Mesenchymal stem cell (in vitro differentiated cells and primary cell): ENCODE results near the gene TRAPPC10.

Source experiments
- DNase-seq: peaks from one replicate; pipeline ENCODE4 v3.0.0-alpha.2; 2013
- H2AFZ ChIP-seq: one replicate; pipeline ENCODE4 v1.6.1; 2013; ENCODE audit warnings: low read depth, mild to moderate bottlenecking, control low read depth, inconsistent platforms, low read length, moderate library complexity
- H2AK5ac ChIP-seq: 2 replicates; pipeline ENCODE4 v1.6.1; 2013; ENCODE audit warnings: low read length, moderate library complexity, mild to moderate bottlenecking, inconsistent platforms; ENCODE audit not compliant: severe bottlenecking
- H2BK120ac ChIP-seq: one replicate; pipeline ENCODE4 v1.6.1; 2013; ENCODE audit warnings: low read depth, mild to moderate bottlenecking, inconsistent platforms, low read length, moderate library complexity
- H2BK12ac ChIP-seq, 2 experiments: one replicate each; pipeline ENCODE4 v1.6.1; 2013; ENCODE audit warnings: inconsistent platforms in 2 of 2, low read length in 2 of 2, mild to moderate bottlenecking in 2 of 2, moderate library complexity in 2 of 2, control low read depth in 1 of 2
- H2BK15ac ChIP-seq: one replicate; pipeline ENCODE4 v1.6.1; 2013; ENCODE audit warnings: mild to moderate bottlenecking, low read depth, inconsistent platforms; ENCODE audit not compliant: poor library complexity, severe bottlenecking
- H2BK5ac ChIP-seq: 2 replicates; pipeline ENCODE4 v1.6.1; 2013; ENCODE audit warnings: low read depth, mild to moderate bottlenecking, low read length, control low read depth, inconsistent platforms; ENCODE audit not compliant: poor library complexity, severe bottlenecking
- H3K14ac ChIP-seq, 2 experiments: one replicate each; pipeline ENCODE4 v1.6.1; 2013; ENCODE audit warnings: inconsistent platforms in 2 of 2, low read length in 2 of 2, control low read depth in 1 of 2, mild to moderate bottlenecking in 1 of 2, moderate library complexity in 1 of 2
- H3K18ac ChIP-seq, 2 experiments: one replicate each; pipeline ENCODE4 v1.6.1; 2013; ENCODE audit warnings: inconsistent platforms in 2 of 2, low read length in 2 of 2, control low read depth in 1 of 2, low read depth in 1 of 2, mild to moderate bottlenecking in 1 of 2
- H3K23ac ChIP-seq, 2 experiments: one replicate each; pipeline ENCODE4 v1.6.1; 2013; ENCODE audit warnings: inconsistent platforms in 2 of 2, low read length in 2 of 2, mild to moderate bottlenecking in 2 of 2, moderate library complexity in 2 of 2, control low read depth in 1 of 2
- H3K27ac ChIP-seq: 2 replicates; pipeline ENCODE4 v1.5.1; 2013; ENCODE audit warnings: mild to moderate bottlenecking, moderate library complexity, low read length, control low read depth, inconsistent platforms; ENCODE audit not compliant: poor library complexity, severe bottlenecking
- H3K27me3 ChIP-seq, 2 experiments: 2 replicates each; pipeline versions ENCODE4 v1.6.1 to v1.7.0; 2013; ENCODE audit warnings: low read length in 2 of 2, mild to moderate bottlenecking in 2 of 2, moderate library complexity in 2 of 2, control low read depth in 1 of 2, inconsistent platforms in 1 of 2; ENCODE audit not compliant: control insufficient read depth in 1 of 2, insufficient read depth in 1 of 2
- H3K36me3 ChIP-seq, 2 experiments: 2 replicates each; pipeline versions ENCODE4 v1.6.1 to v1.7.0; 2013; ENCODE audit warnings: low read length in 2 of 2, control low read depth in 1 of 2, inconsistent platforms in 1 of 2, low read depth in 1 of 2, mild to moderate bottlenecking in 1 of 2; ENCODE audit not compliant: insufficient read depth in 2 of 2, control insufficient read depth in 1 of 2
- H3K4ac ChIP-seq, 2 experiments: one replicate each; pipeline ENCODE4 v1.6.1; 2013; ENCODE audit warnings: inconsistent platforms in 2 of 2, low read length in 2 of 2, mild to moderate bottlenecking in 2 of 2, moderate library complexity in 2 of 2, control low read depth in 1 of 2, low read depth in 1 of 2
- H3K4me1 ChIP-seq: 2 replicates; pipeline ENCODE4 v1.6.1; 2013; ENCODE audit warnings: low read depth, low read length, control low read depth; ENCODE audit not compliant: control insufficient read depth, insufficient read depth
- H3K4me2 ChIP-seq: 2 replicates; pipeline ENCODE4 v1.6.1; 2013; ENCODE audit warnings: low read length, mild to moderate bottlenecking, inconsistent platforms; ENCODE audit not compliant: poor library complexity, severe bottlenecking
- H3K4me3 ChIP-seq, 2 experiments: 2 replicates each; pipeline versions ENCODE4 v1.5.1 to v1.7.0; 2013; ENCODE audit warnings: low read length in 2 of 2, mild to moderate bottlenecking in 2 of 2, control low read depth in 1 of 2, low read depth in 1 of 2; ENCODE audit not compliant: insufficient read depth in 1 of 2
- H3K79me1 ChIP-seq: replicated peaks from 2 replicates; pipeline ENCODE4 v1.6.1; 2013; ENCODE audit warnings: mild to moderate bottlenecking, control low read depth, low read length, inconsistent platforms; ENCODE audit not compliant: poor library complexity, severe bottlenecking
- H3K9ac ChIP-seq: 2 replicates; pipeline ENCODE4 v1.7.0; 2013; ENCODE audit warnings: mild to moderate bottlenecking, low read length, moderate library complexity
- H3K9me3 ChIP-seq: 2 replicates; pipeline ENCODE4 v1.7.0; 2013; ENCODE audit warnings: mild to moderate bottlenecking, low read length; ENCODE audit not compliant: control insufficient read depth
- H4K8ac ChIP-seq: one replicate; pipeline ENCODE4 v1.6.1; 2013; ENCODE audit warnings: inconsistent platforms, mild to moderate bottlenecking, low read length, moderate library complexity
- H4K91ac ChIP-seq: one replicate; pipeline ENCODE4 v1.6.1; 2013; ENCODE audit warnings: mild to moderate bottlenecking, low read length, inconsistent platforms
- WGBS: methylation state at CpG from one replicate; pipeline ENCODE4 v1.1.7; 2013; ENCODE audit warnings: mixed read lengths; 5-methylcytosine and 5-hydroxymethylcytosine counted together

TRAPPC10 gene

GRCh38 chr21:44078411-44078981 is 66.4 kb downstream of the TRAPPC10 start:
- H3K4me2 ChIP-seq = no peak overlapping the region
- H3K36me3 ChIP-seq = peaks cover 54 to 88% of the 10 kb centered on the region in 2 experiments
- H2BK12ac ChIP-seq = no peak overlapping the region
- DNase-seq = no peak
- H3K18ac ChIP-seq = no peak overlapping the region
- H3K14ac ChIP-seq = no peak overlapping the region
- H3K27ac ChIP-seq = no peak overlapping the region
- no peak overlapping the region for H3K9ac ChIP-seq
- H3K4me3 ChIP-seq = no peak overlapping the region
- no peak overlapping the region for H4K8ac ChIP-seq
- no peak overlapping the region for H2AFZ ChIP-seq
- H3K9me3 ChIP-seq = no peaks in the 10 kb centered on the region
- no peak overlapping the region for H2BK5ac ChIP-seq
- peaks cover 33% of the 10 kb centered on the region for H3K79me1 ChIP-seq
- H4K91ac ChIP-seq = no peak overlapping the region
- no peak overlapping the region for H2AK5ac ChIP-seq
- H3K23ac ChIP-seq = no peak overlapping the region
- H3K4me1 ChIP-seq = no peaks in the 10 kb centered on the region
- no peak overlapping the region for H2BK120ac ChIP-seq
- H2BK15ac ChIP-seq = no peak overlapping the region
- H3K4ac ChIP-seq = no peak overlapping the region
- no peaks in the 10 kb centered on the region for H3K27me3 ChIP-seq
- 100% methylated on average over 5 of the region's 5 CpGs for WGBS

- H2BK5ac ChIP-seq = no peak overlapping the region
- no peak overlapping the region for H3K23ac ChIP-seq
- H3K4ac ChIP-seq = no peak overlapping the region
- no peak overlapping the region for H2AFZ ChIP-seq
- H3K9ac ChIP-seq = no peak overlapping the region
- no peak overlapping the region for H3K14ac ChIP-seq
- H3K36me3 ChIP-seq = peaks cover 54 to 92% of the 10 kb centered on the region in 2 experiments
- DNase-seq = no peak
- no peak overlapping the region for H3K4me3 ChIP-seq
- no peaks in the 10 kb centered on the region for H3K4me1 ChIP-seq
- H2AK5ac ChIP-seq = no peak overlapping the region
- no peak overlapping the region for H2BK15ac ChIP-seq
- WGBS = no CpG with 5 or more reads among the region's 3 CpGs
- H3K79me1 ChIP-seq = peaks cover 30% of the 10 kb centered on the region
- no peak overlapping the region for H2BK120ac ChIP-seq
- H4K8ac ChIP-seq = no peak overlapping the region
- H3K9me3 ChIP-seq = no peaks in the 10 kb centered on the region
- H3K27ac ChIP-seq = no peak overlapping the region
- H2BK12ac ChIP-seq = no peak overlapping the region
- no peak overlapping the region for H4K91ac ChIP-seq
- H3K27me3 ChIP-seq = no peaks in the 10 kb centered on the region
- no peak overlapping the region for H3K18ac ChIP-seq
- H3K4me2 ChIP-seq = no peak overlapping the region
Observed at GRCh38 chr21:44079446-44079845, 67.3 kb downstream of the TRAPPC10 start.

GRCh38 chr21:44079846-44080245 is 67.7 kb downstream of the TRAPPC10 start:
- Histone ChIP-seq H3K18ac (no peak overlapping the region), H3K14ac (no peak overlapping the region), H2BK120ac (no peak overlapping the region), H3K4ac (no peak overlapping the region), H2AFZ (no peak overlapping the region), H4K91ac (no peak overlapping the region), H3K9ac (no peak overlapping the region), H3K23ac (no peak overlapping the region), H2BK15ac (no peak overlapping the region), H3K79me1 (peaks cover 30% of the 10 kb centered on the region), H3K4me1 (no peaks in the 10 kb centered on the region), H2BK12ac (no peak overlapping the region), H2BK5ac (no peak overlapping the region), H3K27me3 (no peaks in the 10 kb centered on the region), H4K8ac (no peak overlapping the region), H3K36me3 (peaks cover 55 to 92% of the 10 kb centered on the region in 2 experiments), H2AK5ac (no peak overlapping the region), H3K9me3 (no peaks in the 10 kb centered on the region), H3K4me2 (no peak overlapping the region), H3K27ac (no peak overlapping the region), H3K4me3 (no peak overlapping the region)
- 98% methylated on average over 6 of the region's 7 CpGs for WGBS
- DNase-seq = no peak

- H3K27me3 ChIP-seq = no peaks in the 10 kb centered on the region
- no peak overlapping the region for H4K91ac ChIP-seq
- H2AK5ac ChIP-seq = no peak overlapping the region
- H2AFZ ChIP-seq = no peak overlapping the region
- H3K79me1 ChIP-seq = peaks cover 34% of the 10 kb centered on the region
- H3K27ac ChIP-seq = no peak overlapping the region
- no peak overlapping the region for H3K18ac ChIP-seq
- no peak overlapping the region for H2BK12ac ChIP-seq
- H3K4me2 ChIP-seq = no peak overlapping the region
- no peak overlapping the region for H3K23ac ChIP-seq
- H2BK15ac ChIP-seq = no peak overlapping the region
- no peak overlapping the region for H2BK5ac ChIP-seq
- WGBS = 97% methylated on average over 24 of the region's 24 CpGs
- no peak overlapping the region for H2BK120ac ChIP-seq
- H3K4me1 ChIP-seq = peaks cover 2% of the 10 kb centered on the region
- no peak overlapping the region for H3K4me3 ChIP-seq
- H3K9ac ChIP-seq = no peak overlapping the region
- H3K14ac ChIP-seq = no peak overlapping the region
- no peak overlapping the region for H3K4ac ChIP-seq
- H3K9me3 ChIP-seq = no peaks in the 10 kb centered on the region
- H3K36me3 ChIP-seq = peaks cover 68 to 92% of the 10 kb centered on the region in 2 experiments
- DNase-seq = no peak
- H4K8ac ChIP-seq = no peak overlapping the region
Observed at GRCh38 chr21:44082648-44083440, 70.7 kb downstream of the TRAPPC10 start.
